ENCODE data around the gene IGBP1. TPM values are rescaled to one million over a fixed set of nuclear protein-coding genes. Genes with fewer than 3 reads are reported as not detected.

The IGBP1 gene
- total RNA-seq, 1 experiment from 2014 or later: 38.9 TPM

GRCh38 chrX:70134116-70134477, 850 bp downstream of the IGBP1 start:
- peaks cover 31% of the 10 kb centered on the region for H3K4me1 Mint-ChIP-seq

GRCh38 chrX:70138622-70139021, 5.4 kb downstream of the IGBP1 start:
- no peak overlapping the region for H3K4me3 Mint-ChIP-seq
- H3K9me3 Mint-ChIP-seq: no peaks in the 10 kb centered on the region
- ChIA-PET CTCF (no interaction called here), POLR2A (no interaction called here)
- DNase-seq (ENCODE audit: low spot score) (no peak), ATAC-seq (no peak)
- H3K4me1 Mint-ChIP-seq: peaks cover 6% of the 10 kb centered on the region; the same call in 1 of the 2 replicates
- H3K36me3 Mint-ChIP-seq: peaks cover 29% of the 10 kb centered on the region
- H3K27ac Mint-ChIP-seq: no peak overlapping the region
- H3K27me3 Mint-ChIP-seq (ENCODE audit: low read depth): no peaks in the 10 kb centered on the region
- TF ChIP-seq MLX (CRISPR knock-in tag; IDR thresholded peaks at IDR 0.05) (no peak), ZNF281 (CRISPR knock-in tag; IDR thresholded peaks at IDR 0.05) (no peak), ZNF121 (CRISPR knock-in tag; IDR thresholded peaks at IDR 0.05) (no peak), ATF2 (CRISPR knock-in tag; IDR thresholded peaks at IDR 0.05; ENCODE audit: borderline replicate concordance, low read depth) (no peak), ARID4B (CRISPR knock-in tag; IDR thresholded peaks at IDR 0.05; ENCODE audit: borderline replicate concordance) (no peak), STAT6 (CRISPR knock-in tag; conservative IDR thresholded peaks at IDR 0.05; ENCODE audit: low read depth) (no peak), ATF6 (CRISPR knock-in tag; IDR thresholded peaks at IDR 0.05) (no peak), PRDM15 (CRISPR knock-in tag; IDR thresholded peaks at IDR 0.05) (no peak), E2F1 (CRISPR knock-in tag; IDR thresholded peaks at IDR 0.05) (no peak)

More at GRCh38 chrX:70134116-70134477, 850 bp downstream of the IGBP1 start:
- TF ChIP-seq MLX (CRISPR knock-in tag; IDR thresholded peaks at IDR 0.05) (no peak), NR2C2 (CRISPR knock-in tag; IDR thresholded peaks at IDR 0.05) (0 out of 2 replicates have a peak, but pooled peaks have one; percentile 10)
- ATAC-seq (no peak), DNase-seq (ENCODE audit: low spot score) (no peak)
- H3K4me3 Mint-ChIP-seq: peak overlapping the region; percentile 100
- H3K27me3 Mint-ChIP-seq (ENCODE audit: low read depth): no peaks in the 10 kb centered on the region
- ChIA-PET POLR2A (interaction anchor here (0.5 to 1.4 kb wide), 2 partner anchors 35 to 46 kb away, joined by 3 to 5 read pairs; no protein-coding TSS in a partner anchor), CTCF (interaction anchor here (0.6 to 1.9 kb wide), 14 partner anchors 33 to 1031 kb away, joined by 3 to 12 read pairs (median 4); partner anchors contain the start of gene ARR3)
- peak overlapping the region; percentile 97 for H3K27ac Mint-ChIP-seq
- no peaks in the 10 kb centered on the region for H3K9me3 Mint-ChIP-seq
- H3K36me3 Mint-ChIP-seq: peaks cover 14% of the 10 kb centered on the region

Measured in WTC11 (cell line).